ENCODE results near the gene EN2.

Gene EN2

DNA sequence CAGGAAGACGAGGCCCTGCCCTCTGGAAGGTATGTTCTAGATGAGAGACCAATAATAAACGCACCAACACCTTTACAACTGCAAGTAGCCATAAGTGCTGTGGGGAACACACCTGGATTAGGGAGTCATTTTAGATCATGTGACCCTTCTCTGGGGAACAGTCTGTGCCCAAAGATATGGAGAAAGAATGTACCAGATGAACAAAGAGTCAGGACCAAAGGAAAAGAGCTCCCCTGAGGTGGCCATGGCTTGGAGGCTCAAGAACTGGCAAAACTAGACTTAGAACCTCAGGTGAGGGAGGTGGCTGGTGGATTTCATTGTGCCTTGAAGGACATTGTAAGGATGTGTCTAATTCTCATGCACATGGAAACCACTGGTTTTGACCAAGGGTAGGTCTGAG lies 10.3 kb upstream of the EN2 start:
- TF ChIP-seq, protein P1, sequence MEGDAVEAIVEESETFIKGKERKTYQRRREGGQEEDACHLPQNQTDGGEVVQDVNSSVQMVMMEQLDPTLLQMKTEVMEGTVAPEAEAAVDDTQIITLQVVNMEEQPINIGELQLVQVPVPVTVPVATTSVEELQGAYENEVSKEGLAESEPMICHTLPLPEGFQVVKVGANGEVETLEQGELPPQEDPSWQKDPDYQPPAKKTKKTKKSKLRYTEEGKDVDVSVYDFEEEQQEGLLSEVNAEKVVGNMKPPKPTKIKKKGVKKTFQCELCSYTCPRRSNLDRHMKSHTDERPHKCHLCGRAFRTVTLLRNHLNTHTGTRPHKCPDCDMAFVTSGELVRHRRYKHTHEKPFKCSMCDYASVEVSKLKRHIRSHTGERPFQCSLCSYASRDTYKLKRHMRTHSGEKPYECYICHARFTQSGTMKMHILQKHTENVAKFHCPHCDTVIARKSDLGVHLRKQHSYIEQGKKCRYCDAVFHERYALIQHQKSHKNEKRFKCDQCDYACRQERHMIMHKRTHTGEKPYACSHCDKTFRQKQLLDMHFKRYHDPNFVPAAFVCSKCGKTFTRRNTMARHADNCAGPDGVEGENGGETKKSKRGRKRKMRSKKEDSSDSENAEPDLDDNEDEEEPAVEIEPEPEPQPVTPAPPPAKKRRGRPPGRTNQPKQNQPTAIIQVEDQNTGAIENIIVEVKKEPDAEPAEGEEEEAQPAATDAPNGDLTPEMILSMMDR (IDR thresholded peaks at IDR 0.05; ENCODE audit: borderline replicate concordance, insufficient read depth, low read depth, low read length) = no peak
- no peak overlapping the region for H3K4me3 ChIP-seq (ENCODE audit: low read depth, low read length)

GRCh38 chr7:155448632-155449007 lies 9.3 kb upstream of the EN2 start:
- TF ChIP-seq, protein P1 (IDR thresholded peaks at IDR 0.05; ENCODE audit: borderline replicate concordance, insufficient read depth, low read depth, low read length) = no peak
- no peak overlapping the region for H3K4me3 ChIP-seq (ENCODE audit: low read depth, low read length)

GRCh38 chr7:155449008-155449868 lies 8.7 kb upstream of the EN2 start:
- no peak overlapping the region for H3K4me3 ChIP-seq (ENCODE audit: low read depth, low read length)
- TF ChIP-seq, protein P1 (IDR thresholded peaks at IDR 0.05; ENCODE audit: borderline replicate concordance, insufficient read depth, low read depth, low read length) = no peak

- no peak overlapping the region for H3K4me3 ChIP-seq (ENCODE audit: low read depth, low read length)
These were observed 7.9 kb upstream of the EN2 start for GRCh38 chr7:155449869-155450557.

GRCh38 chr7:155450558-155450969 lies 7.4 kb upstream of the EN2 start:
- no peak overlapping the region for H3K4me3 ChIP-seq (ENCODE audit: low read depth, low read length)
- TF ChIP-seq, protein P1 (IDR thresholded peaks at IDR 0.05; ENCODE audit: borderline replicate concordance, insufficient read depth, low read depth, low read length) = no peak

More at GRCh38 chr7:155449869-155450557, 7.9 kb upstream of the EN2 start:
- TF ChIP-seq, protein P1 (IDR thresholded peaks at IDR 0.05; ENCODE audit: borderline replicate concordance, insufficient read depth, low read depth, low read length) = no peak

DNA sequence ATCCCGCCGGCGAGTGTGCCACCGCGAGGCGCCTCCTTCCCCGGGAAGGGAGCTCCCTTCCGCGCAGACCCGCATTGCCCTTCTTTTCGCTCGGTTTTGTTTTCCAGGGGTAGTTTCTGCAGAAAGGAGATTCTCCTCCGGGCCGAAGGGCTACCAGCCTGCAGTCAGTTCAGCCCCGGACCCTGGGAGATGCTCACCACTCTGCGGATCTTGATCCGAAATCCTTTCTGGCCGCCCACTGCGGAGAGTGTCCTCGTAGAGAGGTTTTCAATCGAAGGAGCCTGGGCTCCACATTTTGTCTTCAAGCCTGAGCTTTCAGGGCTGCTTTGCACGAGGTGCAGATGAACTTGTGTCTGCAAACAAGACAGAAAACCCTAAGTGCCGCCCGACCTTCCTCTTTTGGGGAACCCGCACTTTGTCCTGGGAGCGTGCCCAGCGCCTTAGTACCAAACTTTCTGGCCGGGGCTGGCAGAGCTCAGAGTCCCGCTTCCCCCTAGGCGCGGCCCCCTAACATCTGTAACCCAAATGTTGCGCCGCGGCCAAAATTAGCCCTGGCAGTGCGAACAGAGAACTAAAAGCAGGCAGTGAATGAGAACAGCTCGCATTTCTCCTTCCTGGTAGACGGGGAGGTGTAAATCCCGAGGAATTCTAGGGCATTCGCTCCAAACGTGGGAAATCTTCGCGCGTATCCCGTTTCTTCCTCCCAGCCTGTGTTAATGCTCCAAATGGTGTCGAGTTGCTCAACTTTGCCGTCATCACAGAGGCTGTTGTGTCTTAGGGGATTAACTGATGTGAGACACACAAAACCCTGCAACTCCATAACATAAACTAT lies 6.7 kb upstream of the EN2 start:
- H3K4me3 ChIP-seq (ENCODE audit: low read depth, low read length) = no peak overlapping the region
- TF ChIP-seq, protein P1 (IDR thresholded peaks at IDR 0.05; ENCODE audit: borderline replicate concordance, insufficient read depth, low read depth, low read length) = no peak

All from GM12875 (cell line).